Measurements from ENCODE around the gene RFTN1. TPM values are rescaled to one million over a fixed set of nuclear protein-coding genes. Genes with fewer than 3 reads are reported as not detected.

Gene RFTN1
- total RNA-seq, 1 donor from 2014 or later = 52.1 TPM

GRCh38 chr3:16364963-16365362 is 148.5 kb downstream of the RFTN1 start:
- intact Hi-C loops (cut with micrococcal nuclease) = no loop called here

GRCh38 chr3:16364323-16364722 is 149.2 kb downstream of the RFTN1 start:
- intact Hi-C loops (cut with micrococcal nuclease) = no loop called here

GRCh38 chr3:16363636-16364035 is 149.9 kb downstream of the RFTN1 start:
- intact Hi-C loops (cut with micrococcal nuclease) = no loop called here

- intact Hi-C loops (cut with micrococcal nuclease) = no loop called here
These were observed 150.7 kb downstream of the RFTN1 start for GRCh38 chr3:16362770-16363169.

GRCh38 chr3:16361087-16361486 is 152.4 kb downstream of the RFTN1 start:
- intact Hi-C loops (cut with micrococcal nuclease) = no loop called here

GRCh38 chr3:16359331-16359730 is 154.2 kb downstream of the RFTN1 start:
- intact Hi-C loops (cut with micrococcal nuclease) = no loop called here

GRCh38 chr3:16358336-16358735 is 155.2 kb downstream of the RFTN1 start:
- intact Hi-C loops (cut with micrococcal nuclease) = no loop called here

GRCh38 chr3:16357186-16358121 is 156.0 kb downstream of the RFTN1 start:
- intact Hi-C loops (cut with micrococcal nuclease) = no loop called here

GRCh38 chr3:16355828-16356227 is 157.7 kb downstream of the RFTN1 start:
- intact Hi-C loops (cut with micrococcal nuclease) = no loop called here

GRCh38 chr3:16354291-16354690 is 159.2 kb downstream of the RFTN1 start:
- intact Hi-C loops (cut with micrococcal nuclease) = no loop called here

- intact Hi-C loops (cut with micrococcal nuclease) = no loop called here
These were observed 161.1 kb downstream of the RFTN1 start for GRCh38 chr3:16352428-16352827.

GRCh38 chr3:16350597-16351318 is 162.7 kb downstream of the RFTN1 start:
- intact Hi-C loops (cut with micrococcal nuclease) = no loop called here

GRCh38 chr3:16349986-16350596 is 163.4 kb downstream of the RFTN1 start:
- intact Hi-C loops (cut with micrococcal nuclease) = no loop called here

GRCh38 chr3:16347548-16347947 is 166.0 kb downstream of the RFTN1 start:
- intact Hi-C loops (cut with micrococcal nuclease) = no loop called here

- intact Hi-C loops (cut with micrococcal nuclease) = no loop called here
These were observed 167.0 kb downstream of the RFTN1 start for GRCh38 chr3:16346413-16347081.

GRCh38 chr3:16343101-16343500 is 170.4 kb downstream of the RFTN1 start:
- intact Hi-C loops (cut with micrococcal nuclease) = no loop called here

- intact Hi-C loops (cut with micrococcal nuclease) = no loop called here
These were observed 174.5 kb downstream of the RFTN1 start for GRCh38 chr3:16338999-16339398.

GRCh38 chr3:16337856-16338540 is 175.5 kb downstream of the RFTN1 start:
- intact Hi-C loops (cut with micrococcal nuclease) = no loop called here

GRCh38 chr3:16336825-16337224 is 176.7 kb downstream of the RFTN1 start:
- intact Hi-C loops (cut with micrococcal nuclease) = no loop called here

- intact Hi-C loops (cut with micrococcal nuclease) = no loop called here
These were observed 177.5 kb downstream of the RFTN1 start for GRCh38 chr3:16335772-16336645.
